Kidney (tissue), 14 donors: ENCODE measurements around the gene RAD51B. TPM values are rescaled to one million over a fixed set of nuclear protein-coding genes. Genes with fewer than 3 reads are reported as not detected.

Experiments used
- DNase-seq, 5 donors: peaks; one replicate each; pipeline ENCODE4 v3.0.0-alpha.2; 2013 to 2020
- FAIRE-seq: peaks from 2 replicates; lab custom pipeline; 2012; peaks lifted over from hg19 to GRCh38; lab: Jason Lieb, UNC
- H3K27ac ChIP-seq, 2 donors: one replicate each; pipeline ENCODE4 v1.7.0; 2013; ENCODE audit warnings: low read depth in 2 of 2, low read length in 2 of 2, inconsistent platforms in 1 of 2
- H3K27me3 ChIP-seq: one replicate; pipeline ENCODE4 v1.7.1; 2013; ENCODE audit warnings: low read length, inconsistent platforms; ENCODE audit not compliant: control insufficient read depth, insufficient read depth
- H3K36me3 ChIP-seq, 3 donors: one replicate each; pipeline versions ENCODE4 v1.7.0 to v1.7.1; 2013; ENCODE audit warnings: low read length in 3 of 3, control low read depth in 1 of 3, inconsistent platforms in 1 of 3; ENCODE audit not compliant: insufficient read depth in 3 of 3, control insufficient read depth in 2 of 3
- H3K4me1 ChIP-seq, 3 donors: one replicate each; pipeline versions ENCODE4 v1.7.0 to v1.7.1; 2013; ENCODE audit warnings: low read length in 3 of 3, inconsistent platforms in 1 of 3, low read depth in 1 of 3; ENCODE audit not compliant: control insufficient read depth in 2 of 3, insufficient read depth in 2 of 3
- H3K4me3 ChIP-seq, 3 donors: one replicate each; pipeline versions ENCODE4 v1.7.0 to v1.8.1; 2013; ENCODE audit warnings: low read length in 3 of 3, control low read depth in 1 of 3, inconsistent platforms in 1 of 3
- H3K9ac ChIP-seq, 3 donors: one replicate each; pipeline versions ENCODE4 v1.7.0 to v1.7.1; 2013; ENCODE audit warnings: low read length in 3 of 3, control low read depth in 1 of 3, inconsistent platforms in 1 of 3
- H3K9me3 ChIP-seq, 3 donors: one replicate each; pipeline versions ENCODE4 v1.7.0 to v1.7.1; 2013; ENCODE audit warnings: low read length in 3 of 3, control low read depth in 1 of 3, inconsistent platforms in 1 of 3; ENCODE audit not compliant: control insufficient read depth in 2 of 3, insufficient read depth in 1 of 3
- intact Hi-C: fragments of 100-400 bp; cut with DNase I; formaldehyde crosslinking; loops from one replicate; pipeline ENCODE4 v1.11.1; 2022
- polyA plus RNA-seq: library from polyadenylated mRNA; stranded (reverse); fragments of 350-450 nt; fragmentation: Illumina TruSeq; extraction: RNeasy Lipid Tissue Mini Kit (QIAGEN cat#74804); gene quantifications from one replicate; pipeline ENCODE4 v1.2.3, GENCODE V29; 2014; ENCODE audit warnings: low read depth, low replicate concordance; ENCODE audit not compliant: insufficient read depth
- total RNA-seq: library from RNA; stranded (reverse); fragmentation: NEBNext Ultra II Directional; extraction: Animal tissue kit (Norgen Biotek cat#: 25700); gene quantifications from one replicate; pipeline ENCODE4 v1.2.1, GENCODE V29; 2021
- TF ChIP-seq, protein P1 (sequence below): IDR thresholded peaks from 3 replicates; pipeline ENCODE4 v1.5.1; 2012; ENCODE audit warnings: mild to moderate bottlenecking, moderate library complexity, borderline replicate concordance; ENCODE audit not compliant: insufficient read depth; ENCODE audit errors: extremely low read depth
- donor health status: control.
- donor health status: control.
- donor health status: control.
- donor health status: control.
- donor health status: control.
- donor health status: DM: yes; HTN: yes; CAD: no.
- donor health status: Normal renal cell carcinoma (clear cell type).

RAD51B gene
- total and polyA plus RNA-seq, 2 donors from 2014 or later, result 6.9 to 18.0 TPM

DNA sequence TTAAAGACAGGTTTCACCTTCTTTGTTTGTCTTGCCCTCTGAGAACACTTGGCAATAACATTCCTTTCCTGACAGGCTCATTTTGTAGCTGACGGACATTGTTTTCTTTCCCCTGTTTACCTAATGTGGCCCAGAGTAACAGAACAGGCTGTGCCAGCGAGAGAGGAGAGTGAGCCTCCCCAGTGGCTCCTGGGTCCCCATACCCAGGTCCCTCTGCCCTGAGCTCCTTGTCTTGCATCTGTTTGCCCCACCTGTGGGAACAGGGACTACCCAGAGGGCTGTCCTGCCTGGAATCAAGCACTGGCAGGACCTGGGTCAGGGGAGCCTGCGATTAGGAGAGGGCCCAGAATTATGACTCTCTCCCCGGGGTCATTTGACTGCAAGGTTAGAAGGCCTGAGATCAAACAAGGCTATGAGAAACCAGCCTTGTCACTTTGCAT is 750.4 kb downstream of the RAD51B start:
- no peaks in the 10 kb centered on the region for H3K36me3 ChIP-seq
- FAIRE-seq, result no peak
- intact Hi-C loops, result no loop called here
- H3K9me3 ChIP-seq, result no peaks in the 10 kb centered on the region
- H3K27me3 ChIP-seq, result no peaks in the 10 kb centered on the region
- H3K4me1 ChIP-seq, result peaks cover 8 to 12% (median 10%) of the 10 kb centered on the region in 3 donors
- peak overlapping the region in 1 of 3 donors; percentile 28 for H3K9ac ChIP-seq
- H3K4me3 ChIP-seq, result no peak overlapping the region
- peak overlapping the region; percentile 64 to 82 for H3K27ac ChIP-seq
- TF ChIP-seq, protein P1, sequence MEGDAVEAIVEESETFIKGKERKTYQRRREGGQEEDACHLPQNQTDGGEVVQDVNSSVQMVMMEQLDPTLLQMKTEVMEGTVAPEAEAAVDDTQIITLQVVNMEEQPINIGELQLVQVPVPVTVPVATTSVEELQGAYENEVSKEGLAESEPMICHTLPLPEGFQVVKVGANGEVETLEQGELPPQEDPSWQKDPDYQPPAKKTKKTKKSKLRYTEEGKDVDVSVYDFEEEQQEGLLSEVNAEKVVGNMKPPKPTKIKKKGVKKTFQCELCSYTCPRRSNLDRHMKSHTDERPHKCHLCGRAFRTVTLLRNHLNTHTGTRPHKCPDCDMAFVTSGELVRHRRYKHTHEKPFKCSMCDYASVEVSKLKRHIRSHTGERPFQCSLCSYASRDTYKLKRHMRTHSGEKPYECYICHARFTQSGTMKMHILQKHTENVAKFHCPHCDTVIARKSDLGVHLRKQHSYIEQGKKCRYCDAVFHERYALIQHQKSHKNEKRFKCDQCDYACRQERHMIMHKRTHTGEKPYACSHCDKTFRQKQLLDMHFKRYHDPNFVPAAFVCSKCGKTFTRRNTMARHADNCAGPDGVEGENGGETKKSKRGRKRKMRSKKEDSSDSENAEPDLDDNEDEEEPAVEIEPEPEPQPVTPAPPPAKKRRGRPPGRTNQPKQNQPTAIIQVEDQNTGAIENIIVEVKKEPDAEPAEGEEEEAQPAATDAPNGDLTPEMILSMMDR, result no peak
- no peak for DNase-seq

DNA sequence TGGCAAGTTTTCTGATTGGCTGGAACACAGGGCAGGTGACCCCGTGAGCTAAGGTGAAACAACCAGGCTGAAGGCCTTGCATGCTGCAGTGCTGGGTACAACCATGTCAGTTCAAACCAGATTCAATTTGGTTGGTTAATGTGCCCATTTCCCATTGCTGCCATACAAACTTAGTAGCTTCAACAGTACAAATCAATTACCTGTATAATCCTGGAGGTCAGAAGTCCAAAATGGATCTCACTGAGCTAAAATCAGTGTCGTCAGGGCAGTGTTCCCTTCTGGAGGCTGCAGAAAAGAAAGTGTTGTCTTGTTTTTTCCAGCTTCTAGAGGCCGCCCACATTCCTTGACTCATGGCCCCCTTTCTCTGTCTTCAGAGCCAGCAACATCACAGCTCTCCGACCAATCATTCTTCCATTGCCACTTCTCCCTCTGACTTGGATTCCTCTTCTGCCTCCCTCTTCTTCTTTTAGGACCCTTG is 751.6 kb downstream of the RAD51B start:
- intact Hi-C loops, result no loop called here
- FAIRE-seq (no peak), DNase-seq (no peak)
- H3K27ac ChIP-seq, result no peak overlapping the region
- H3K9me3 ChIP-seq, result no peaks in the 10 kb centered on the region
- no peak overlapping the region for H3K9ac ChIP-seq
- no peaks in the 10 kb centered on the region for H3K27me3 ChIP-seq
- no peaks in the 10 kb centered on the region for H3K36me3 ChIP-seq
- peaks cover 3 to 11% (median 6%) of the 10 kb centered on the region in 3 donors for H3K4me1 ChIP-seq
- no peak overlapping the region for H3K4me3 ChIP-seq
- TF ChIP-seq, protein P1, result no peak

DNA sequence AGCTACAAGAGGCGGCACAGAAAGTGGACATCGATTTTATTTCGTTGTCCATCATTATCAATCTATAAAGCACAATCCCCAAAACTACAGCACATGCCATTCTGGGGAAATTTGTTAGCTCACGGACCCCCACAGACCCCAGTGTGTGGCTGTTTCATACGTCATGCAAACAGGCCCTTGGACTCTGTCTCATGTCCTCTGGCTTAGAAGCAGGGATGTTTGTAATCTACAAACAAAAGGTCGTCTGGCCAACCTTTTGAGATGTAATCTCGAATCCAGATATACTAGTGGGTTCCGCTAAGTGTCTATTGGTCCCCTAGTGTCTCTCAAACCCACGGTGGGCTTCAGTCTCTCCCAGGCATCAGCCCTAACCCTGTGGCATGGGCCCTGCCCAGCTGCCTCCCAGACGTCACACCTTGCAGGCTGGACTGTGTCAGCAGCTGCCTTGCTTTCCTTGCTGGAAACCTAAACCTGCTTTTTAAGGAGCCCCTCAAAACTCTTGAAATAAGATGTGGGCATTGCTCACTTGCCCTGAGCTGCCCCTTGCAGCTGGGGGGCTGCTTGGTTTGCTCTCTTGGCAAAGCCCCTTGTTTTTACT is 752.4 kb downstream of the RAD51B start:
- FAIRE-seq (no peak), DNase-seq (no peak)
- Histone ChIP-seq H3K4me3 (no peak overlapping the region), H3K9me3 (no peaks in the 10 kb centered on the region), H3K27me3 (no peaks in the 10 kb centered on the region), H3K27ac (no peak overlapping the region), H3K9ac (no peak overlapping the region), H3K36me3 (no peaks in the 10 kb centered on the region), H3K4me1 (peaks cover 3 to 11% (median 6%) of the 10 kb centered on the region in 3 donors)
- intact Hi-C loops, result no loop called here
- TF ChIP-seq, protein P1, result no peak
